Panc1 (cell line): ENCODE results near the gene SETD2. TPM values are rescaled to one million over a fixed set of nuclear protein-coding genes. Genes with fewer than 3 reads are reported as not detected.
"Not testable (repeated sequence)": the region's sequence is repeated elsewhere in the genome, so short reads cannot be mapped to it uniquely, and the experiment has no call there.

Source experiments
- ATAC-seq: fragments of 200-7000 bp; cut with Tn5 transposase; 2 replicates; pipeline ENCODE4 v1.9.1; 2020; ENCODE audit warnings: mild to moderate bottlenecking, moderate library complexity
- BruUV-seq: library from RNA; stranded (reverse); fragments of 400-500 nt; replicated peaks from 2 replicates; lab custom pipeline; 2021; lab: Mats Ljungman, UMichigan
- CTCF ChIA-PET: fragments of 300-600 bp; sonication (Branson Sonifier 250); formaldehyde crosslinking; loops from one replicate; lab custom pipeline; 2022; ENCODE audit warnings: antibody characterized with exemption; lab: Charles Lee
- POLR2A ChIA-PET: fragments of 300-600 bp; sonication (Branson Sonifier 250); formaldehyde crosslinking; loops from one replicate; lab custom pipeline; 2022; ENCODE audit warnings: antibody characterized with exemption; lab: Charles Lee
- DNase-seq: peaks from one replicate; pipeline ENCODE4 v3.0.0-alpha.2; 2010; ENCODE audit warnings: low read depth, low spot score
- H3K27ac ChIP-seq: 2 replicates; pipeline ENCODE4 v1.5.1; 2011; ENCODE audit warnings: mild to moderate bottlenecking, low read length, inconsistent platforms
- H3K27me3 ChIP-seq: fragments of 200-500 bp; sonication (Bioruptor generic); 2 replicates; pipeline ENCODE4 v1.6.0; 2014; ENCODE audit warnings: low read length, inconsistent platforms; ENCODE audit not compliant: control insufficient read depth, insufficient read depth
- H3K36me3 ChIP-seq: fragments of 200-500 bp; sonication (Bioruptor generic); 2 replicates; pipeline ENCODE4 v1.5.1; 2014; ENCODE audit warnings: inconsistent platforms, mild to moderate bottlenecking, low read length, moderate library complexity; ENCODE audit not compliant: control insufficient read depth, insufficient read depth
- H3K4me1 ChIP-seq: 2 replicates; pipeline ENCODE4 v1.5.1; 2011; ENCODE audit warnings: inconsistent platforms, mild to moderate bottlenecking, low read length, moderate library complexity; ENCODE audit not compliant: control insufficient read depth, insufficient read depth
- H3K4me3 ChIP-seq, 2 experiments: 2 replicates each; pipeline ENCODE4 v1.5.1; 2011 to 2012; ENCODE audit warnings: low read depth in 2 of 2, low read length in 2 of 2, mild to moderate bottlenecking in 2 of 2, inconsistent platforms in 1 of 2, moderate library complexity in 1 of 2
- H3K9me3 ChIP-seq: fragments of 200-500 bp; sonication (Bioruptor generic); 2 replicates; pipeline ENCODE4 v1.5.1; 2014; ENCODE audit warnings: low read depth, mild to moderate bottlenecking, inconsistent platforms, low read length, moderate library complexity; ENCODE audit not compliant: control insufficient read depth, insufficient read depth
- CTCF ChIP-seq: fragments of 450-650 bp; IDR thresholded peaks from 2 replicates; pipeline ENCODE4 v1.5.1; 2017; ENCODE audit warnings: mild to moderate bottlenecking
- POLR2AphosphoS5 ChIP-seq: IDR thresholded peaks from 2 replicates; pipeline ENCODE4 v1.6.1; 2012; ENCODE audit warnings: mild to moderate bottlenecking, low read depth, low read length, moderate library complexity
- REST ChIP-seq, 2 experiments: IDR thresholded peaks; 2 replicates each; pipeline ENCODE4 v1.6.1; 2011 to 2012; ENCODE audit warnings: low read depth in 2 of 2, control low read depth in 1 of 2, low read length in 1 of 2, mild to moderate bottlenecking in 1 of 2, moderate library complexity in 1 of 2; ENCODE audit not compliant: insufficient read depth in 1 of 2
- SIN3A ChIP-seq: IDR thresholded peaks from 2 replicates; pipeline ENCODE4 v1.6.1; 2012; ENCODE audit warnings: low read depth, mild to moderate bottlenecking, low read length, moderate library complexity, borderline replicate concordance; ENCODE audit not compliant: insufficient read depth
- TCF7L2 ChIP-seq: IDR thresholded peaks from 2 replicates; pipeline ENCODE4 v1.6.1; 2011; ENCODE audit warnings: mild to moderate bottlenecking, low read depth, low read length, inconsistent platforms
- in situ Hi-C: cut with HindIII; loops from 2 replicates; pipeline ENCODE4 v1.10.0; 2016; ENCODE audit warnings: low sequenced_read_pairs, low pct_unique_long_range_greater_than_20kb
- intact Hi-C: fragments of 100-400 bp; cut with micrococcal nuclease; formaldehyde crosslinking; loops from one replicate; pipeline ENCODE4 v1.10.0; 2022; ENCODE audit not compliant: unreplicated experiment
- total RNA-seq: library from RNA; stranded (reverse); gene quantifications from one replicate; pipeline ENCODE4 v1.2.1, GENCODE V29; 2021; ENCODE audit not compliant: unreplicated experiment

SETD2 gene
- total RNA-seq, 1 experiment from 2014 or later: 32.6 TPM

- no peak for TF ChIP-seq REST (IDR thresholded peaks at IDR 0.05; ENCODE audit: insufficient read depth in 1 of 2, low read depth in 2 of 2, low read length in 1 of 2)
- no peak for TF ChIP-seq CTCF
- TF ChIP-seq SIN3A: no peak
- no peak for TF ChIP-seq POLR2AphosphoS5
- TF ChIP-seq TCF7L2: no peak
- Histone ChIP-seq H3K36me3 (peaks cover 3% of the 10 kb centered on the region; the same call in 1 of the 2 replicates), H3K9me3 (no peaks in the 10 kb centered on the region), H3K4me3 (no peak overlapping the region), H3K27me3 (no peaks in the 10 kb centered on the region), H3K27ac (no peak overlapping the region), H3K4me1 (no peaks in the 10 kb centered on the region)
- no TSS peak for BruUV-seq
- no peak for ATAC-seq
- POLR2A ChIA-PET: no interaction called here
- no peak for DNase-seq
- CTCF ChIA-PET: no interaction called here
- intact Hi-C loops: no loop called here
- in situ Hi-C loops: no loop called here
These were observed 90.2 kb downstream of the SETD2 start for GRCh38 chr3:47073685-47074084.

GRCh38 chr3:47070770-47071169 lies 93.1 kb downstream of the SETD2 start:
- Histone ChIP-seq H3K4me3 (no peak overlapping the region), H3K36me3 (no peaks in the 10 kb centered on the region; the same call in 1 of the 2 replicates), H3K27me3 (no peaks in the 10 kb centered on the region), H3K9me3 (no peaks in the 10 kb centered on the region), H3K27ac (no peak overlapping the region), H3K4me1 (no peaks in the 10 kb centered on the region)
- in situ Hi-C loops: no loop called here
- POLR2A ChIA-PET: interaction anchor here (0.7 kb wide), 1 partner anchor 108 kb away, joined by 3 read pairs; no protein-coding TSS in a partner anchor
- TF ChIP-seq REST (IDR thresholded peaks at IDR 0.05; ENCODE audit: insufficient read depth in 1 of 2, low read depth in 2 of 2, low read length in 1 of 2) (no peak), TCF7L2 (no peak), POLR2AphosphoS5 (no peak), CTCF (no peak), SIN3A (no peak)
- intact Hi-C loops: no loop called here
- DNase-seq (no peak), ATAC-seq (no peak)
- no TSS peak for BruUV-seq
- CTCF ChIA-PET: no interaction called here

GRCh38 chr3:47066259-47066658 lies 97.7 kb downstream of the SETD2 start:
- BruUV-seq, CTCF ChIA-PET: not testable (repeated sequence)

More at GRCh38 chr3:47066259-47066658, 97.7 kb downstream of the SETD2 start:
- H3K27ac ChIP-seq, ATAC-seq, H3K4me1 ChIP-seq, in situ Hi-C loops, DNase-seq, H3K36me3 ChIP-seq, H3K9me3 ChIP-seq, H3K27me3 ChIP-seq, POLR2A ChIA-PET, intact Hi-C loops, H3K4me3 ChIP-seq: not testable (repeated sequence)
